Measurements from ENCODE around the gene AKT2.
"Not testable (repeated sequence)": the region's sequence is repeated elsewhere in the genome, so short reads cannot be mapped to it uniquely, and the experiment has no call there.

The AKT2 gene

DNA sequence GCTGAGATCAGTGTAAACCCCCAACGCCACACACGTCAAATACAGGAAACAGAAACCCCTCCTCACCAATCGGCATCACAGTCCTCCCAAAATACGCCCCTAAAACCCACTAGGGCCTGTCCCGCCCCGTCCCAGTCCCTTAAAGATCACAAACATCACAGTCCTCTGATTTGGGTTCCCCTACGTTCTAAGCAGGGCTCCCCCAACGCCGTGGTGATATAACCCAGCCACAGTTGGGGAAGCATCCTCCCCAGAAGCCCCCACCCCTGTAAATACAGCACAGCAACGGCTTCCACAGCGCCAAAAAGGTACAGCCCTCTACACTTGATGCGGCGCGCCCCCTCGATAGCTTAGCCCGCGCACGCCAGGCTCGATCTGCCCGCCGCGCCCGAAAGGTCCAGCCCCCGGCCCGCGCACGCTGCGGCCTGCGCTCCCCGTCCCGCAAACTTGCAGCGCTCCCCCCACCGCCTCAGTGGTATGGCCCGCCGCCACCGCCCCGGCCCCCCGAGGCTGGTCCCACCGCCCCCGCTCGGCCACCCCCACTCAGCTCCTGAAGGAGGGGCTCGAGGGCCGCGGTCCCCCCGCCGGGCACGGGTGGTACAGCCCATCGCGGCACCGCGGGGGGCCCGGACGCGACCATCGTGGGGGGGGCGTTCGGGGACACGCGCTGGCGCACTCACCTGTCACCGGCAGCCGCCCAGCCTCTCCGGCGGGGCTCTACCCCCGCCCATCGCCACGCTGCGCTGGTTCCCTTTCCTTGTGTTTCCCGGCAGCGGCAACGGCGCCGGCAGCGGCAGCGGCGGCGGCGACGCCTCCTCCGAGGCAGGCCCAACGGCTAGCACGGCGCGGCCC lies at the start of gene AKT2:
Gene AKT2, minus strand, starts transcription at position 845 of the 852 bp plus-strand sequence. CDS start 20,078 bp downstream, outside the sequence.
- DNase-seq, result peak; percentile 66 to 85

DNA sequence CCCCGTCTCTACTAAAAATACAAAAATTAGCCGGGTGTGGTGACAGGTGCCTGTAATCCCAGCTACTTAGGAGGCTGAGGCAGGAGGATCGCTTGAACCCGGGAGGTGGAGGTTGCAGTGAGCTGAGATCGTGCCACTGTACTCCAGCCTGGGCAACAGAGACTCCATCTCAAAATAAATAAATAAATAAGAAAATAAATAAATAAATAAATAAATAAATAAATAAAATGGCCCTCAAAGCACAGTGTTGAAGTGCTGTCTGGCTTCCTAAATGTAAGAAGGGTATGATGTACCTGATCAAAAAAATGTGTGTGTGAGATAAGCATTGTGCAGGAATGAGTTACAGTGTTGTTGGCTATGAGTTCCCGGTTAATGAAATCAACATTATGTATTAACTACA lies 47.9 kb upstream of the AKT2 start:
- not testable (repeated sequence) for DNase-seq

DNA sequence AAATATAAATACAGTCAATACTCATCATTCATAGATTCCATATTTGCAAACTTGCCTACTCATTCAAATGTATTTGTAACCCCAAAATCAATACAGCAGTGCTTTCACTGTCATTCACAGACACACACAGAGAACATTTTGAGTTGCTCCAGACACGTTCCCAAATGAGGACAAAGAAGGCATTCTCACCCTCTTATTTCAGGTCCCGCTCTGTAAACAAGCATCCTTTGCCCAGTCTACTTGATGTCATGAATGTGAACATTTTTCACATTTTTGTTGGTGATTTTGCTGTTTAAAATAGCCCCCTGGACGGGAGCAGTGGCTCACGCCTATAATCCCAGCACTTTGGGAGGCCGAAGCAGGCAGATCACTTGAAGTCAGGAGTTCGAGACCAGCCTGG lies 47.5 kb upstream of the AKT2 start:
- DNase-seq, result no peak

GRCh38 chr19:40331052-40331451 lies 45.9 kb upstream of the AKT2 start:
- DNase-seq, result no peak

DNA sequence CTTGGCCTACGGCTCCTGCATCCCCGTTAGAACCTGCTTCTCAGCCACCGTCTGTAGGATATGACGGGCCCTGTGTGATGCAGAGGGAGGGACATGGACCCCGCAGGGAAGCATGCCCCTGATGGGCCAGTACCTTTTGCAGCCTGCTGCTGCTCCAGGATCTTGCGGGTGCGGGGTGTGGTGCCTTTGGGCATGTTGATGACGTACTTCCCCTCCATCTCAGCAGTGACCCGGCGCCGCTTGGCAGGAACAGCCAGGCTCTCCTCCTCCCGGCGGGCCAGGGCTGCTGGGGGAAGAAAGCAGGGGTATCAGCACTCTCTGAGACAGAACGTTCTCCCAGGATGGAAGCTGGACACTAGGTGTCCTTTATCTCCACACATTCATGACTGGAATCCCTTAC lies 41.1 kb upstream of the AKT2 start:
- no peak for DNase-seq

DNA sequence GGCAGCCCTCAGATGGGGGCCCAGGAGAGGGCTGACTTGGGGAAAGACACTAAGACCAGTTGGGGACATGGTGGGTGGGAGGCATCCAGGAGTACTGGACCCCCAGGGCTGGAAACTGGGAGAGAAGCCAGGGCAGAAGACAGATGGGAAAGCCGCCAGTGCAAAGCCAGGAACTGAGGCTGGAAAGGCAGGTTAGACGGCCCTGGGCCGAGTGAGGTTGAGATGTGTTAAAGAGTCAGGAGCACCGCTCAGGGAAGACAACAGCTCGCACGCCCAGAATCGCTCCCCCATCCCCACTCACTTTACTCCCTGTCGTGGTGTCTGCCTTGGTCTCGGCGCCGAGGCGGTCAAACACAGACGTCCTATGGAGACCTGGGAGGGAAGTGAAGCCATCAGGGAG lies 38.6 kb upstream of the AKT2 start:
- DNase-seq, result no peak

DNA sequence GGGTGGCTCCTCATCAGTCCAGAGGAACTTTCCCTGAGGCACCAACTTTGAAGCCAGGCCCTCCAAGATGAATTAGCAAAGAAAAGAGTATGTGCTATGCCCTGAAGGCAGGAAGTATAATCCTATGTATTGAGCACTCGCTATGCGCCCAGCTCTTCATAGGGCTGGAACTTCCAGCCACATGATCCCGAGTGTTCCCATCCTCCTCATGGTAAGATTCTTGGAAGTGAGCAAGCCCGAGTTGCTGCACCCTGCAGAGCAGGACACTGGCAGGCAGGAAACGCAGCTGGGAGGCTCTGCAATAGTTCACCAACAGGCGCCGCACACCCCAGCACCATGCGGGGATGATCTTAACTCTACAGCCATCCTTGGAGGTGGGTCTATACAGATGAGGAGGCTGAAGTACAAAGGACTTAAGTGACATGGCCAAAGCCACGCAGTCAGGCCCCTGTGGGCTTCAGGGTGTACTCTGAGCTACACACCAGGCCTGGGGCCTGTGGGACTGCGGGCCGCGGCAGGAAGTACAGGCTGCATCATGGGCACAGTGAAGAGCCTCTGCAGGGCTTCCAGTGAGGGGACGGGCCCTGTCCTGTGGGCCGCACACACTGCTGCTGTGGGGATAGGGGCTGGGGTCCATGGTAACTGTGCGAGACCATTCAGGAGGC lies 37.9 kb upstream of the AKT2 start:
- DNase-seq, result no peak

GRCh38 chr19:40322271-40322610 lies 37.1 kb upstream of the AKT2 start:
- no peak for DNase-seq

DNA sequence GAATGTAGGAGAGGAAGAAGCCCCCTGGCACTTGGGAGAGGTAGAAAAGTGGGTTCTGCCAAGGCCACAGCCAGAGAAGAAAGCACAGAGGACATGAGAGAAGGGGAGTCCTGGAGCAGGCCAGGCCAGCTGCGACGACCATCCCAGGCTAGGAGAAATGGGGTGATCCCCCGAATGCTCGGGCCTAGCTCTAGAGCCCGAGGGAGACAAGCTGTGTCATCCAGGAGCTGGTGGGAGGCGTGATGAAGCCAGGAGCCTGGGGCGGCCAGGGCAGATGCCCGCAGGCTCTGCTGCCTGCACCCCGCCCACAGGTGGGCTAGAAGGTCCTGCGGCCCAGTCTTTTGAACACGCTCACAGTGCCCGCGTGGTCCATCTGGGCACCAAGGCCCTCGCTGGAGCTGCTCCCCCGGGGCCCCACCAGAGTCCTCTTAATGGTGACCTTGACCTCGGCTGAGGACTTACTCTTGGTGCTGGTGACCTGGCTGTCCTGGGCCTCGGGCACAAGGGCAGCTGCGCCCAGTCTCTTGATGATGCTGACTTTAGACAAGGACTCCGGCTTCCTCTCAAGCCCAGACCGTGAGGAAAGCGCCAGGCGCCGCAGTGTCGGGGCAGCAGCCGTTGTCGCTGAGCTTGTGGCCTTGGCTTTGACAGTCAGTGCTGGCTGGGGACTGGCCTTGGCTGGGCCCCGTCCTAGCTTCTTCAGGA lies 36.6 kb upstream of the AKT2 start:
- no peak for DNase-seq

DNA sequence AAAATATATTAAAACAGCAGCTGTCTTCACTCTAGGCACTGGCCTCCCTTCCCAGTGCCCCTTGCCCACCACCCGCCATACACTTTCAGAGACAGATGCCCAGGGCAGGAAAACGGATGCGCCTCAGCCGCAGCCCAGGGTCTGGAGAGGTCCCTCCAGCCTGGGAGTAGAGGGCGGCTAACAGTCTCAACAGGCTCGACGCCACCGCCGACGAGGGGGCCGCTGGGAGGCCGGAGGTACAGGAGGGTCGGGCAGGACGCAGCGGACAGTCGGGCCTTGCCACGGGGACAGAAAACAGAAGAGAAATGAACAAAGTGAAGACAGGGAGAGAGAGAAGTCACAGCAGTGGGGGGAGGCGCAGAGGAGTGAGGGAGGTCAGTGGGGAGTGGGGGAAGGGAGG lies 35.9 kb upstream of the AKT2 start:
- no peak for DNase-seq

GRCh38 chr19:40320558-40320935 lies 35.4 kb upstream of the AKT2 start:
- DNase-seq, result no peak

DNA sequence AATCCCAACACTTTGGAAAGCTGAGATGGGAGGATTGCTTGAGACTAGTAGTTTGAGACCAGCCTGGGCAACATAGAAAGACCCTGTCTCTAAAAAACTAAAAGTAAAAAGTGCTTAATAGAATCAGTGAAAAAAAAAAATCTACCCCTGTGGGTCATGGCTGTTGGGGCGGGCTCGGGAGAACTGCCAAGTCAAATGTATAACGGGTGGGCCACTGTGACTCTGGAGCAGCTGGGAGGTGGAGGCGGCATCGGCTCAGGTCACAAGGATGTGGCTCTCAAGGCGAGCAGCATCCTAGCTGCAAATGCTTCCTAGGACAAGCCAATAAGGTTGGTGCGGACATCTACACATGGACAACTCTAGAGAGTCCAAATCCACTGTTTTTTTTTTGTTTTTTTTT lies 32.2 kb upstream of the AKT2 start:
- no peak for DNase-seq

- DNase-seq, result no peak
Observed at GRCh38 chr19:40315812-40316470, 30.8 kb upstream of the AKT2 start.

- DNase-seq, result no peak
Observed at GRCh38 chr19:40314656-40315055, 29.5 kb upstream of the AKT2 start.

DNA sequence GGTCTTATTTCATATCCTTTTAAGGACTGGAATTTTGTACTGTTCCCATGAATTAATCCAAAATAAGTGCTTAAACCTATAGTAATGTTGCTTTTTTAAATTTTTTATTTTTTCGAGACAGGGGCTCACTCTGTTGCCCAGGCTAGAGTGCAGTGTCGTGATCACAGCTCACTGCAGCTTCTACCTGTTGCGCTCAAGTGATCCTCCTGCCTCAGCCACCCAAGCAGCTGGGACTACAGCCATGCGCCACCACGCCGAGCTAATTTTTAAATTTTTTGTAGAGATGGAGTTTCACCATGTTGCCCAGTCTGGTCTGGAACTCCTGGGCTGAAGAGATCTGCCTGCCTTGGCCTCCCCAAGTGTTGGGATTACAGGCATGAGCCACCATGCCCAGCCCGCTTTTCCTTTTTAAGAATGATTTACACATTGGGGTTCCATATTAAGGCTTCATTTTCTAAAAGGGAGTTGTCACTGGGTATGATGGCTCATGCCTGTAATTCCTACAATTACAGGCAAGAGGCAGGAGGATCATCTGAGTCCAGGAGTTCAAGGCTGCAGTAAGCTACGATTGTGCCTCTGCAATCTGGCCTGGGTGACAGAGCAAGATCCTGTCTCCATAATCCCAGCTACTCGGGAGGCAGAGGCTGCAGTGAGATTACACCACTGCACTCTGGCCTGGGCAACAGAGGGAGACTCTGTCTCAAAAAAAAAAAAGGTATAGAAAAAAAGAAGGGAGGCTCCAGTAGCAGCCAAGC lies 28.3 kb upstream of the AKT2 start:
- DNase-seq, result no peak

DNA sequence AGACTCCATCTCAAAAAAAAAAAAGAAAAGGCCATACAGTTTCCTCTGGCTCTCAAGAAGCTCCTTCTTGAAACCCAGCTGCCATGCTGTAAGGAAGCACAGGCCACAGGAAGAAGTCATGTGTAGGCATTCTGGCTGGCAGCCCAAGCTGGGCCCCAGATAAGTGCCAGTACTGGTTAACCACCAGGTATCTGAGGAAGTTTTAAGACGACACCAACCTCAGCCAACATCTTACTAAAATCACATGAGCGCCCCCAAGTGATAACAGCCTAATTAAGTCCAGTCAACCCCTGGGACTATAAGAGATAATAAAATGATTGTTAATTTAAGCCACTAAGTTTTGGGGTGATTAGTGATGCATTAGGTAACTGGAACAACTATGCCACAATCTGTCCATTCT lies 27.4 kb upstream of the AKT2 start:
- DNase-seq, result no peak

- DNase-seq, result no peak
Observed at GRCh38 chr19:40309666-40310065, 24.5 kb upstream of the AKT2 start.

GRCh38 chr19:40305403-40305802 lies 20.3 kb upstream of the AKT2 start:
- DNase-seq, result peak; percentile 71 to 78

GRCh38 chr19:40304306-40304705 lies 19.2 kb upstream of the AKT2 start:
- DNase-seq, result no peak

- DNase-seq, result no peak
Observed at GRCh38 chr19:40303765-40304164, 18.6 kb upstream of the AKT2 start.

DNA sequence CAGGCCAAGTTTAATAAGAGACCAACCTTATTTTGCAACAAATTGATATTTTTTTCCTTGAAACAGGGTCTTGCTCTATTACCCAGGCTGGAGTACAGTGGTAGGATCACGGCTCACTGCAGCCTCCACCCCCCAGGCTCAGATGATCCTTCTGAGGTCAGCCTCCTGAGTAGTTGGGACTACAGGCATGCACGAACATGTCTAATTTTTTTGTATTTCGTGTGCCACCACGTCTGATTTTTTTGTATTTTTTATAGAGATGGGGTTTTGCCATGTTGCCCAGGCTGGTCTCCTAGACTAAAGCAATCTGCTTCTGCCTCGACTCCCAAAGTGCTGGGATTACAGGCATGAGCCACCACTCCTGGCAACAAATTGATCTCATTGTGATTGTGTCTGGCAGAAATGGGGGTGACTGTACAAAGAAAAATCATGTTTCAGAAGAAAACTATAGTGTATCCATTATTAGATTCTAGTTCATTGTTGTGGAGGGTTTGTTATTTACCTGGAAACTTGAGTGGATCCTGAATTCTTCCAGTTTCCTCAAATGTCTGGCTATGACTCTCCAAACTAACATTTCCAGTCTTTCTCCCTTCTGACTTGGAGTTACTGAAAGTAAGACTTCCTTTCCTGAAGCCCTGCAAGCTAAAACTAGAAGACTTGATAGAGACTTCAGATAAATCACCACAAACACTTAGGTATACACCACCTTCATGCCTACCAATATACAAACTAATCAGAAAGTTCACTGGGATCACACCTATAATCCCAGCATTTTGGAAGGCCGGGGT lies 17.3 kb upstream of the AKT2 start:
- DNase-seq, result no peak

DNA sequence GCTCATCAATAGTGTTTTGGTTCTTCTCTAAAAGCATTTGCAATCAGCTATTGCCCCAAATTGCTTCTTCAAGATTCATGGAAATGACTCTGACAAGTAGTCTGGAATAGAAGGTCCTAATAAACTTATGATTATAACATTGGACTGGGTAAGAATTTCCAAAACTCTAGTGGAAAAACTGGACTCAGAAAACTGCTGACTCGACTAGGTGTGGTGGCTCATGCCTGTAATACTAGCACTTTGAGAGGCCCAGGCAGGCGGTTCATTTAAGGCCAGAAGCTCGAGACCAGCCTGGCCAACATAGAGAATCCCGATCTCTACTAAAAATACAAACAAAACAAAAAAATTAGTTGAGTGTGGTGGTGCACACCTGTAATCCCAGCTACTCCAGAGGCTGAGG lies 15.5 kb upstream of the AKT2 start:
- DNase-seq, result no peak
